ENCODE data around the gene RFX4.

RFX4 gene

DNA sequence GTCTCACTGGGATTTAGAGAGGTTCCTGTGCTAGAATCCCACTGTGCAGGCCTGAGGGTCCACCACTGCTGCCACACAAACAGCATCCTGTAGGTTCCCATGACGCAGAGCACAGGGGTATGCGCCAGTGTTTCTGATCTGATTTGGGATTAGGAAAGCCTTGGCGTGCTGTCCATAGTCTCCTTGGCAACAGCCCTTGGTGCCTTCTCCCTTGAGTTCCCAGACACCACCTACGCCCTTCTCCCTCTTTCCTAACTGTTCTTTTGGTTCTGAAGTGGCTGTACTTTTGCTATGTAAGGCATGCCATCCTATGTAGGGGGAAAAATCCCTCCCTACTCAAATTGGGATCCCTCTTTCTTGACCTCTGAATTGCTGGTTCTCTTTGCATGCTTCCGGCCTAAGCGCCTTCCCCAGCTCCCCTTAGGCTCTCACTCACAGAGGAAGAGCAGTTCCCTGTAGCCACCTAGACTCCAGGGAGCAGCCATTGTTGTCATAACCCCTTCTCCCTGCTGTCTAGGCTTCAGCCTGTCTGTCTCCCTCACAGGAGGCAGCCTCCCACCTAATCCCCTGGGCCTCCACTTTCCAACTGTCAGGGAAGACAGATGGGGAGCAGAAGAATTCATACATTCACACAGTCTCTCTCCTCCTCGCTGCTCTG, 176.9 kb downstream of the RFX4 start:
- Mint-ChIP-seq H3K27ac (peak overlapping the region; percentile 91), H3K4me3 (peak overlapping the region; percentile 7), H3K36me3 (ENCODE audit: low read depth) (no peaks in the 10 kb centered on the region), H3K9me3 (no peaks in the 10 kb centered on the region), H3K4me1 (peaks cover 30% of the 10 kb centered on the region), H3K27me3 (ENCODE audit: low read depth, poor library complexity) (peaks cover 9% of the 10 kb centered on the region)
- TF ChIP-seq, protein P1, sequence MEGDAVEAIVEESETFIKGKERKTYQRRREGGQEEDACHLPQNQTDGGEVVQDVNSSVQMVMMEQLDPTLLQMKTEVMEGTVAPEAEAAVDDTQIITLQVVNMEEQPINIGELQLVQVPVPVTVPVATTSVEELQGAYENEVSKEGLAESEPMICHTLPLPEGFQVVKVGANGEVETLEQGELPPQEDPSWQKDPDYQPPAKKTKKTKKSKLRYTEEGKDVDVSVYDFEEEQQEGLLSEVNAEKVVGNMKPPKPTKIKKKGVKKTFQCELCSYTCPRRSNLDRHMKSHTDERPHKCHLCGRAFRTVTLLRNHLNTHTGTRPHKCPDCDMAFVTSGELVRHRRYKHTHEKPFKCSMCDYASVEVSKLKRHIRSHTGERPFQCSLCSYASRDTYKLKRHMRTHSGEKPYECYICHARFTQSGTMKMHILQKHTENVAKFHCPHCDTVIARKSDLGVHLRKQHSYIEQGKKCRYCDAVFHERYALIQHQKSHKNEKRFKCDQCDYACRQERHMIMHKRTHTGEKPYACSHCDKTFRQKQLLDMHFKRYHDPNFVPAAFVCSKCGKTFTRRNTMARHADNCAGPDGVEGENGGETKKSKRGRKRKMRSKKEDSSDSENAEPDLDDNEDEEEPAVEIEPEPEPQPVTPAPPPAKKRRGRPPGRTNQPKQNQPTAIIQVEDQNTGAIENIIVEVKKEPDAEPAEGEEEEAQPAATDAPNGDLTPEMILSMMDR (IDR thresholded peaks at IDR 0.05): no peak
- peak; percentile 11 for DNase-seq

DNA sequence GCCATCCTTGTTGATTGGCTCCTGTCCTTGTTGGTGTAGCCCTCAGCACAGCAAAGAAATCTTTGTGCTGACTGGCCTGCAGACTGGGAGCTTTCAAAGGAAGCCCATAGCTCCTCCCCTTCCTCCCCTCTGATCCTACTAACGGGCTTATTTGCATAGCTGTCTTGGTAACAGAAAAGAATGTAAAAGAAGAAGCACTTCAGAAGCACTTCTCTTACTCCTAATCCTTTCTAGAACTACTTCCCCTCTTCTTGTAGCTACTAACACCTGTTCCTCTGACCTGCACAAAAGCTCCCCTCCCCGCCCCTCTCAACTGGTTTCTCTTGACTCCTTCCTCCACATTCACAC, 177.4 kb downstream of the RFX4 start:
- Mint-ChIP-seq H3K36me3 (ENCODE audit: low read depth) (no peaks in the 10 kb centered on the region), H3K9me3 (no peaks in the 10 kb centered on the region), H3K4me1 (peaks cover 30% of the 10 kb centered on the region), H3K4me3 (peak overlapping the region; percentile 7), H3K27ac (peak overlapping the region; percentile 91), H3K27me3 (ENCODE audit: low read depth, poor library complexity) (peaks cover 9% of the 10 kb centered on the region)
- TF ChIP-seq, protein P1 (IDR thresholded peaks at IDR 0.05): no peak
- DNase-seq: no peak

DNA sequence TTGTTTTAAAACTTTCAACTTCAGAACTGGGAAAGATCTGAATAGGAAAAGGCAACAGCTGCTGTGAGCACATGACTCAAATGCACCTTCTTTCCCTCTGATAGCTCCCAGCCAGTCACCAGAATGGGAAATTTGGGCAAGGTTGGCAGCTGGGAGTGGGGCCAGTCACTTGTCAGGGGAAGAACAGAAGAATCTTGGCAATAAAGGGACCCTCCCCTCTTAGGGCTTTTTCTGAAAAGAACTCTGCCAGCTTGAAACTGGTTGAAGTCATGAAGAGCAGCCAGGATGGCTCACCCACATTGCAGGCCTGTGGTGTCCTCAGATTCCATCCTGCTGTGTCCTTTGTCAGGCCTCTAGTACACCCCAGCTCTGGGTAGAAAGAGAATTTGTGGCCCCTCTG, 181.4 kb downstream of the RFX4 start:
- TF ChIP-seq, protein P1 (IDR thresholded peaks at IDR 0.05): no peak
- DNase-seq: no peak
- no peaks in the 10 kb centered on the region for H3K36me3 Mint-ChIP-seq (ENCODE audit: low read depth)
- no peaks in the 10 kb centered on the region for H3K9me3 Mint-ChIP-seq
- H3K27ac Mint-ChIP-seq: no peak overlapping the region
- H3K27me3 Mint-ChIP-seq (ENCODE audit: low read depth, poor library complexity): peaks cover 4% of the 10 kb centered on the region
- H3K4me1 Mint-ChIP-seq: peaks cover 53% of the 10 kb centered on the region
- no peak overlapping the region for H3K4me3 Mint-ChIP-seq

DNA sequence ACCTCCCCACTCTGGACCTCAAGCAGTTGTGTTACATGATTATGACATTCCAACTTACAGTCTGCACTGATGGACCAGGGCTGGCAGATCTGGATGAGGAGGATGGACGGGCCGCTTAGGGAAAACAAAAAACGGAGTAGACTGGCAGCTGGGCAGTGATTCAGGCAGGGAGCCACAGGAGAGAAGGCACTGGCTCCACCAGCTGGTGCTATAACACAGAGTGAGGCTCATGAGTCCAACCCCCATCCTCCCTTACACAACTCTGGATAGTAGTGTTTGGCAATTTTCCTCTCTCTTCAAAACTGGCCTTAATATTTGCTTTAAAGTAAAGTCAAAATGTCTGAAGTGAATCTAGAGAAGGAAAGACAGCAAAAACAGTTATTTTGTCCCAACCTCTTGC, 181.9 kb downstream of the RFX4 start:
- DNase-seq: no peak
- no peaks in the 10 kb centered on the region for H3K9me3 Mint-ChIP-seq
- TF ChIP-seq, protein P1 (IDR thresholded peaks at IDR 0.05): no peak
- H3K36me3 Mint-ChIP-seq (ENCODE audit: low read depth): no peaks in the 10 kb centered on the region
- H3K27ac Mint-ChIP-seq: peak overlapping the region; percentile 13
- H3K27me3 Mint-ChIP-seq (ENCODE audit: low read depth, poor library complexity): peaks cover 4% of the 10 kb centered on the region
- H3K4me1 Mint-ChIP-seq: peaks cover 53% of the 10 kb centered on the region
- H3K4me3 Mint-ChIP-seq: no peak overlapping the region

DNA sequence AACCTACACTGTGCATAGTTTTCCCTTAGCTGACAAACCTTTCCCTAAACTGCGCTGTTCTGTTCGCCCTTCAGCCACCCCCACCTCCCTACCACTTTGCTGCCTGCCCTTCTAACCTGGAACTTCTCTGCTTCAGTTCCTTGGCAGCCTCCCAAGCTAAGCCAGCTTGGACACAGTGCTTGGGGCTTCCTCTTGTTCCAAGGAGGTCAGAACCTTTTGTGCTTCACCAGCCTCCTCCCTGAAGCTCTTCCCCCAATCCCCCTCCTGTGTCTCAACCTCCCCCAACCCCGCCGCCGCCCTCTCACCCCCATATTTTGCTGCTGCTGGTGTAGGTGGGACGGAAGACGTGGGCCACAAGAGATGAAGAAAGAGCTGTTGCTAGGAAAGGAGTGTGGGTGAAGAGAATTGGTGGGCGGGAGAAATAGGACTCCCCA, 183.6 kb downstream of the RFX4 start:
- Mint-ChIP-seq H3K27me3 (ENCODE audit: low read depth, poor library complexity) (peaks cover 4% of the 10 kb centered on the region), H3K9me3 (no peaks in the 10 kb centered on the region), H3K4me1 (peaks cover 43% of the 10 kb centered on the region), H3K27ac (peak overlapping the region; percentile 62), H3K4me3 (peak overlapping the region; percentile 19), H3K36me3 (ENCODE audit: low read depth) (no peaks in the 10 kb centered on the region)
- TF ChIP-seq, protein P1 (IDR thresholded peaks at IDR 0.05): no peak
- no peak for DNase-seq

DNA sequence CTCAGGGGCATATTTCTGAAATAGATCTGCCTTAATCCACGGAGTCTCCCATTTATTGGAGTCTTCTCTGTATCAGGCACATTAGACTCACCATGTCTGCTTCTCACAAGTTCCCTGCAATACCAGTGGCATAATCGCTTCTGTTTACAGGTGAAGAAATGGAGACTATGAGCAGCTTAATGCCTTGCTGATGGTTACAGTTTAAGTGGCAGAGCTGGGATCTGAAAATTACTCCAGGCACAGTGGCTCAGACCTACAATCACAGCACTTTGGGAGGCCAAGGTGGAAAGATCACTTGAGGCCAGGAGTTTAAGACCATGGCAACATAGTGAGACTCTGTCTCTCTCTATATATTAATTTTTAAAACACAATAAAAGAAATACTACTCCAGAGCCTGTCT, 184.4 kb downstream of the RFX4 start:
- H3K9me3 Mint-ChIP-seq: no peaks in the 10 kb centered on the region
- no peak for DNase-seq
- peaks cover 4% of the 10 kb centered on the region for H3K27me3 Mint-ChIP-seq (ENCODE audit: low read depth, poor library complexity)
- no peaks in the 10 kb centered on the region for H3K36me3 Mint-ChIP-seq (ENCODE audit: low read depth)
- peak overlapping the region; percentile 72 for H3K27ac Mint-ChIP-seq
- TF ChIP-seq, protein P1 (IDR thresholded peaks at IDR 0.05): no peak
- no peak overlapping the region for H3K4me3 Mint-ChIP-seq
- peaks cover 43% of the 10 kb centered on the region for H3K4me1 Mint-ChIP-seq

All from nephron progenitor cell (in vitro differentiated cells).